Prostate gland (tissue), 2 donors: Measurements from ENCODE around the gene CCDC148. TPM values are rescaled to one million over a fixed set of nuclear protein-coding genes. Genes with fewer than 3 reads are reported as not detected.
A peak's percentile ranks its signal among the peaks of the same experiment; 100 is the strongest.

Experiments used
- DNase-seq: peaks from one replicate; pipeline ENCODE4 v3.0.0-alpha.2; 2019; ENCODE audit warnings: low spot score
- H3K27ac ChIP-seq, 2 donors: fragments of 200-600 bp; sonication (generic); 2 replicates each; pipeline ENCODE4 v1.5.1; 2017 to 2019
- H3K27me3 ChIP-seq: fragments of 200-600 bp; sonication (generic); replicated peaks from 2 replicates; pipeline ENCODE4 v1.5.1; 2019; ENCODE audit not compliant: insufficient read depth
- H3K36me3 ChIP-seq, 2 donors: fragments of 200-600 bp; sonication (generic); 1 replicate in 1 of 2; 2 replicates in 1 of 2; pipeline versions ENCODE4 v1.5.1 to v1.8.1; 2017 to 2019
- H3K4me1 ChIP-seq: fragments of 200-600 bp; sonication (generic); replicated peaks from 2 replicates; pipeline ENCODE4 v1.5.1; 2019
- H3K4me3 ChIP-seq, 2 donors: fragments of 200-600 bp; sonication (generic); 2 replicates each; pipeline ENCODE4 v1.5.1; 2017 to 2019
- H3K9me3 ChIP-seq: fragments of 200-600 bp; sonication (generic); 2 replicates; pipeline ENCODE4 v1.5.1; 2017
- CTCF ChIP-seq, 4 experiments: fragments of 200-600 bp in 2 of 4; fragments of 450-650 bp in 2 of 4; sonication (generic) in 2 of 4; IDR thresholded peaks; 1 replicate in 3 of 4; 2 replicates in 1 of 4; pipeline ENCODE4 v1.5.1; 2016 to 2019; ENCODE audit warnings: antibody characterized with exemption in 4 of 4, mild to moderate bottlenecking in 2 of 4, moderate library complexity in 2 of 4
- POLR2A ChIP-seq: fragments of 450-650 bp; IDR thresholded peaks from one replicate; pipeline ENCODE4 v1.6.1; 2016; ENCODE audit warnings: antibody characterized with exemption, mild to moderate bottlenecking
- POLR2AphosphoS5 ChIP-seq: sonication (generic); formaldehyde crosslinking; IDR thresholded peaks from one replicate; pipeline ENCODE4 v1.6.1; 2017; ENCODE audit warnings: antibody characterized with exemption
- WGBS: methylation state at CpG from one replicate; pipeline ENCODE4 v1.1.5; 2018; 5-methylcytosine and 5-hydroxymethylcytosine counted together
- intact Hi-C: fragments of 100-400 bp; cut with DNase I; formaldehyde crosslinking; loops from one replicate; pipeline ENCODE4 v1.14.2; 2022
- total RNA-seq, 2 donors: library from RNA; depleted of rRNA; stranded (reverse); fragments of >200 nt; gene quantifications; one replicate each; pipeline ENCODE4 v1.1.0, GENCODE V29; 2016

CCDC148 gene
- 1 to 10 TPM; 1.5 to 1.6 TPM for total RNA-seq

DNA sequence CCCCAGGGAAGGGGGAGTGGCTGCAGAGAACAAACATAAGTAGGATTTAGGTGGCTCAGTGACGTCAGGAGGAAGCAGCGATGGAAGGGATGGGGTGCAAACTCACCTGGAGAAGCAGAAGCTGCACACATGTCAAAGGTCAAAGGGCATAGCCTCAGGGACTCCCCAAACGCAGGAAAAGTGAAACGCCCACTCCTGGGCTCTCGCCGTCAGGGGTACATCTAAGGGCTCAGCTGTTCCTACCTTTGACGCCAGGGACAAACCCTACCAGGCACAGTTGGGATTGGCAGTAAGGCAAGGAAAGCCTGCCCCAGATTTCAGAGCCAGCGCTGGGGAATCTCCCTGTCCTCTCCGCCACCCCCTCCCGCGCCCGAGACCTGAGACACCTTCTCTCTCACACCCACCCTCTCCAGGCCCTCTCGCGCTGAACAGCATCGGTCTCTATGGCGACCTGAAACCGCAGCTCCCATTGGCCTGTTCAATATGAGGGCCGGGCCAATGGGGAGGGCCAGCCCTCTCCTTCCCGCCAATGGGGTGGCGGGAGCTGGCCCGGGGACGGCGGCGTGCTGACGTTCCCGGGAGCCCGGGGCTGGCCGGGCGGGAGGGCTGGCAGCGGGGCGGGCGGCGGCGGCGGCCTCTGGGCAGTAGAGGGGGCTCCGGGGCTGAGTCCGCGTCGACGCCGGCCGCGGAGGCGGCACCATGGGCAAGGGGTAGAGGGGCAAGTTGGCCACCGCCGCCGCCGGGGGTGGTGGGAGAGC lies at the start of gene CCDC148, which contains the start of gene PKP4:
TSS of gene CCDC148 (minus strand) at position 445 of the 758 bp plus-strand sequence. CDS start at position 131, 314 bp downstream.
TSS of gene PKP4 (plus strand) at position 644 of the 758 bp plus-strand sequence. CDS start 76,233 bp downstream, outside the sequence.
- peak; percentile 79 for TF ChIP-seq POLR2A
- peak in 2 of 4 experiments; percentile 27 to 38 for TF ChIP-seq CTCF (IDR thresholded peaks at IDR 0.05)
- TF ChIP-seq POLR2AphosphoS5, result peak; percentile 72
- DNase-seq, result peak; percentile 94

DNA sequence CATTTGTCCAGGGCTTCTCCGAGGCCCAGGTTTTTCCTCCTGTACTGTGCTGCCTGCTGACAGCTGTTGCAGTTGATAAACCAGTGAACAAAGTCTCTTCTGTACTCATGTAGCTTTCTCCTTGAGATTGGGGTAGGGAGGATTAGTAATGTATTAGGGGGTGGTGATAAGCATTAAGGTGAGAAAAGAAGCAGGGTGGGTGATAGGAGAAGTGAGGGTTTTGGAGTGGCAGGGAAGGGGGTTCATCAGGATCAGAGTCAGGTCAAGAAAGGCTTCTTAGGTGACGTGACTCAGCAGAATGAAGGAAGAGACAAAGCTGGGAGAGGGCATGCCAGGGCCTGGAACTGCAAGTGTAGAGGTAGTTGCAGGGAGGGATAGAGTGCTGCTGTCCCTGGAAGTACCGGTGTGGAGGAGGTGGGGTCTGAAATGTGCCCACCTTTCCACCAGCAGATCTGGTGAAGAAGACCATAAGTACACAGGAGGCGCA lies 48.9 kb upstream of the CCDC148 start:
- 75% methylated on average over 4 of the region's 4 CpGs for WGBS
- DNase-seq, result no peak
- intact Hi-C loops, result no loop called here
- no peaks in the 10 kb centered on the region for H3K9me3 ChIP-seq
- H3K4me3 ChIP-seq, result no peak overlapping the region
- no peaks in the 10 kb centered on the region for H3K27me3 ChIP-seq
- no peak overlapping the region for H3K27ac ChIP-seq
- TF ChIP-seq POLR2A (no peak), CTCF (IDR thresholded peaks at IDR 0.05) (no peak), POLR2AphosphoS5 (no peak)
- no peaks in the 10 kb centered on the region for H3K4me1 ChIP-seq
- H3K36me3 ChIP-seq, result no peaks in the 10 kb centered on the region

More for the DNA sequence above, at the start of gene CCDC148, which contains the start of gene PKP4:
- Histone ChIP-seq H3K4me3 (peak within 1 kb of the TSS; percentile 76 to 94), H3K27me3 (no peaks in the 10 kb centered on the region), H3K9me3 (no peaks in the 10 kb centered on the region), H3K4me1 (no peaks in the 10 kb centered on the region), H3K27ac (peak within 1 kb of the TSS; percentile 93 to 94), H3K36me3 (no peaks in the 10 kb centered on the region)
- intact Hi-C loops, result loop anchor here (5.0 kb wide), 1 partner anchor 296 kb away; no protein-coding TSS in a partner anchor
- WGBS, result under 1% methylated on average over 31 of the region's 48 CpGs

DNA sequence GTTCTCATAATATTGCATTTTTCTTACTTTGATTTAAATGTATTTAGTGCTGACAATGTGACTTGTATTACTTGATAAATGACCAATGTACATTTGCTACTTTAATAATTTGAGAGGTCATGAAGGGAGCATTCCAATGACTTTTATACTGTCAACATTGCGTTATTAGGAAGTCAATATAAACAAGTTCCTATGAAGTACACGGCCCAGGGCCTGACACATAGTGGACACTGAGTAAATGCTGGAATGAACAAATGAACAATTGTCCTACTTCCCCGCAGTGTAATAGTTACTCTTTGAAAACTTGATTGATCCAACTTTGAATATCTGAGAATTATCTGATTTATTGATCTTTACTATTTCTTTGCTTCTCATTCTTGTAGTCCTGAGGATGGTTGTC lies 47.5 kb upstream of the CCDC148 start:
- Histone ChIP-seq H3K4me3 (no peak overlapping the region), H3K36me3 (no peaks in the 10 kb centered on the region), H3K27ac (no peak overlapping the region), H3K9me3 (no peaks in the 10 kb centered on the region), H3K27me3 (no peaks in the 10 kb centered on the region), H3K4me1 (no peaks in the 10 kb centered on the region)
- no peak for DNase-seq
- TF ChIP-seq CTCF (IDR thresholded peaks at IDR 0.05) (no peak), POLR2AphosphoS5 (no peak), POLR2A (no peak)
- 78% methylated on average over 3 of the region's 3 CpGs for WGBS
- intact Hi-C loops, result no loop called here

- Histone ChIP-seq H3K27me3 (no peaks in the 10 kb centered on the region), H3K27ac (no peak overlapping the region), H3K36me3 (no peaks in the 10 kb centered on the region), H3K9me3 (no peaks in the 10 kb centered on the region), H3K4me1 (no peaks in the 10 kb centered on the region), H3K4me3 (no peak overlapping the region)
- no peak for DNase-seq
- intact Hi-C loops, result no loop called here
- no peak for TF ChIP-seq POLR2A
- 48% methylated on average over 2 of the region's 2 CpGs for WGBS
These were observed 46.4 kb upstream of the CCDC148 start for GRCh38 chr2:158502974-158503373.

- Histone ChIP-seq H3K27me3 (no peaks in the 10 kb centered on the region), H3K4me1 (peaks cover 2% of the 10 kb centered on the region), H3K36me3 (no peaks in the 10 kb centered on the region), H3K27ac (no peak overlapping the region), H3K4me3 (no peak overlapping the region), H3K9me3 (no peaks in the 10 kb centered on the region)
- intact Hi-C loops, result no loop called here
- no peak for DNase-seq
- TF ChIP-seq POLR2AphosphoS5 (no peak), POLR2A (no peak), CTCF (IDR thresholded peaks at IDR 0.05) (no peak)
- 47% methylated on average over 1 of the region's 1 CpG for WGBS
These were observed 44.7 kb upstream of the CCDC148 start for GRCh38 chr2:158501301-158501700.
